Type B pancreatic cell (in vitro differentiated cells): ENCODE data around the gene USP24. TPM values are rescaled to one million over a fixed set of nuclear protein-coding genes. Genes with fewer than 3 reads are reported as not detected.
A peak's percentile ranks its signal among the peaks of the same experiment; 100 is the strongest.

Source experiments
- DNase-seq: peaks from one replicate; pipeline ENCODE4 v3.0.0; 2021; ENCODE audit warnings: mixed read lengths; ENCODE audit not compliant: unreplicated experiment; ENCODE audit errors: extremely low spot score
- H3K27ac Mint-ChIP-seq: 2 replicates; pipeline ENCODE4 v1.8.0; 2021; ENCODE audit warnings: mild to moderate bottlenecking, mixed read lengths
- H3K27me3 Mint-ChIP-seq: 2 replicates; pipeline ENCODE4 v1.8.0; 2021; ENCODE audit warnings: mixed read lengths
- H3K36me3 Mint-ChIP-seq: 2 replicates; pipeline ENCODE4 v1.8.0; 2021; ENCODE audit warnings: mixed read lengths
- H3K4me1 Mint-ChIP-seq: one replicate; pipeline ENCODE4 v1.8.0; 2021; ENCODE audit warnings: mixed read lengths; ENCODE audit not compliant: unreplicated experiment
- H3K4me3 Mint-ChIP-seq: 2 replicates; pipeline ENCODE4 v1.8.0; 2021; ENCODE audit warnings: mild to moderate bottlenecking, mixed read lengths
- H3K9me3 Mint-ChIP-seq: 2 replicates; pipeline ENCODE4 v1.8.0; 2021; ENCODE audit warnings: mixed read lengths
- CTCF ChIP-seq: fragments of 200-600 bp; sonication (generic); conservative IDR thresholded peaks from 2 replicates; pipeline ENCODE4 v1.5.0; 2021; ENCODE audit warnings: antibody characterized with exemption, mild to moderate bottlenecking
- total RNA-seq: library from RNA; stranded (reverse); gene quantifications from 2 replicates; pipeline ENCODE4 v1.2.1, GENCODE V29; 2021; ENCODE audit warnings: low replicate concordance

USP24 gene
- total RNA-seq, 1 donor from 2014 or later: 44.5 TPM

DNA sequence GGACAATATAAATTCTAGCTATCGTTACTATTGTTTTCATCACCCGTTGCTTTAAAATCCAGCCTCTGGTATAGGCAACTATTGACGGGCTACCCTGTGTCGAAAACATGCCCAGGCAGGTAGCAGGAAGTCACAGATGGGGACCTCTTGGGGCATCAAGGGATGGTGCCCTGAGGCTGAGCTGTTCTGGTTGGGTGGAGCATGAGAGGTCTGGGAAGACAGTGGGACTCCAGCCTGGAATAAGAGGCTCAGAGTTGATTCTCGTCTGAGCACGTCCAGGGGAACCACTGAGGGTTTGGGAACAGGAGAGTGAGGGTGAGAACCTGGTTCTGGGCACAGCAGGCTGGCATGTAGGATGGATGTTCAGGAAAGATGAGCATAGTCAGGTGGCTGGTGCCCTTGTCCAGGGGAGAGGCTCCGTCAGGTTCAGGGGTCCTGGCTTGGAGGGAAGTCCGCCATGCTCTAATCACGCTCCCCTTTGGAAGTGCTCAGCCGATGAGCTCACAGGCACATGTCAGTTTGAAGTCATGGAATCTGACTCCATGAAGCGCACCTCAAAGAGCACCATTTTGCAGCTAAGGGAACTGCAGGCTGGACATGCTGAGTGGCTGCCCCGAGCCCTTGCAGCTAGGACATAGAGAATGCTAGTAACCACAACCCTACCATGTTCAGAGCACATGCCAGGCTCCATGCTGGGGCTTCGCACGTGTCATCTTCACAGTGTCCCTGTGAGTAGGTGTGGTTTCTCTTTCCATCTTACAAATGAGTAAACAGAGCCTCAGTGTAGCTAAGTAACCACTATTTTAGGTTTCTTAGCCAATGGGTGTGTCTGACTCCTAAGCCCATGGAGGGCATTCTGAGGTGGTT, 154.8 kb downstream of the USP24 start:
- Mint-ChIP-seq H3K4me1 (no peaks in the 10 kb centered on the region), H3K4me3 (no peak overlapping the region), H3K27ac (no peak overlapping the region), H3K27me3 (no peaks in the 10 kb centered on the region), H3K9me3 (no peaks in the 10 kb centered on the region), H3K36me3 (no peaks in the 10 kb centered on the region)
- TF ChIP-seq CTCF: no peak
- no peak for DNase-seq

DNA sequence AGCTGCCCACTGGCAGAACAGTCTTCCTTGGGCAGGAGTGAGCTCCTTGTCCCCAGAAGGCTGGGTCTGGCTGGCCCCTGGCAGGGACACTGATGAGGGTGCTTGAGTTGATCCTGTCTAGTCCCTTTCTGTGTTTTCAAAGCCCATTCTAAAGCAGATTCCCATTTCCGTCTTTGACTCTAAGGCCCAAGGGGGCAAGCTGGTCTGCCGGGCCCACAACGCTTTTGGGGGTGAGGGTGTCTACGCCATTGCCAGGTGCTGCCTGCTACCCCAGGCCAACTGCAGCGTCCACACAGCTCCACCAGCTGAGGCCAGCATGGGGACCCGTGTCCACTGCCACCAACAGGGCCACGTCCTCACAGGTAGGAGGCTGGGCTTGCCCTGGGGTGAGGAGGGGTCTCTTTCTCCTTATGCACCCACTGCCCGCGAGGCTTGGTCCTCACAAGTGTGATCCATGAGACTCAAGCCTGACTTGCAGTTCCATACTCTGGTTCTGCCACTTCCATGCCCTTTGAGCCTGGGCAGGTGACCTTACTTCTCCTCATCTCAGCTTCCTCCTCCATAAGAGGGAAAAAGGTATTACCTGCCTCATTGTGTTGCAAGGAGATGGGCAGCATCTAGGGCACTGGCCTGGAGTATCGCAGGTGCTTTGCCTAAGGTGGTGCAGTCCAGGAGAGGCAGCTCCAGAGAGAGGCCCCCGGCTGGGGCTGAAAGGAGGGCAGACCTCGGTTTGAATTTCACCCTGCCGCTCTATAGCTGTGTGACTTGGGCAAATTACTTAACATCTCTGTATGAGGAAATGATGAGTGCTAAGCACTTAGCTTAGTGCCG, 155.6 kb downstream of the USP24 start:
- H3K4me1 Mint-ChIP-seq: no peaks in the 10 kb centered on the region
- H3K4me3 Mint-ChIP-seq: no peak overlapping the region
- no peak for TF ChIP-seq CTCF
- H3K27me3 Mint-ChIP-seq: no peaks in the 10 kb centered on the region
- no peak overlapping the region for H3K27ac Mint-ChIP-seq
- no peaks in the 10 kb centered on the region for H3K9me3 Mint-ChIP-seq
- H3K36me3 Mint-ChIP-seq: no peaks in the 10 kb centered on the region
- DNase-seq: no peak

- H3K27ac Mint-ChIP-seq: no peak overlapping the region
- no peaks in the 10 kb centered on the region for H3K4me1 Mint-ChIP-seq
- no peaks in the 10 kb centered on the region for H3K36me3 Mint-ChIP-seq
- H3K4me3 Mint-ChIP-seq: no peak overlapping the region
- TF ChIP-seq CTCF: no peak
- no peak for DNase-seq
- H3K27me3 Mint-ChIP-seq: no peaks in the 10 kb centered on the region
- no peaks in the 10 kb centered on the region for H3K9me3 Mint-ChIP-seq
These were observed 157.2 kb downstream of the USP24 start for GRCh38 chr1:55057956-55058298.

DNA sequence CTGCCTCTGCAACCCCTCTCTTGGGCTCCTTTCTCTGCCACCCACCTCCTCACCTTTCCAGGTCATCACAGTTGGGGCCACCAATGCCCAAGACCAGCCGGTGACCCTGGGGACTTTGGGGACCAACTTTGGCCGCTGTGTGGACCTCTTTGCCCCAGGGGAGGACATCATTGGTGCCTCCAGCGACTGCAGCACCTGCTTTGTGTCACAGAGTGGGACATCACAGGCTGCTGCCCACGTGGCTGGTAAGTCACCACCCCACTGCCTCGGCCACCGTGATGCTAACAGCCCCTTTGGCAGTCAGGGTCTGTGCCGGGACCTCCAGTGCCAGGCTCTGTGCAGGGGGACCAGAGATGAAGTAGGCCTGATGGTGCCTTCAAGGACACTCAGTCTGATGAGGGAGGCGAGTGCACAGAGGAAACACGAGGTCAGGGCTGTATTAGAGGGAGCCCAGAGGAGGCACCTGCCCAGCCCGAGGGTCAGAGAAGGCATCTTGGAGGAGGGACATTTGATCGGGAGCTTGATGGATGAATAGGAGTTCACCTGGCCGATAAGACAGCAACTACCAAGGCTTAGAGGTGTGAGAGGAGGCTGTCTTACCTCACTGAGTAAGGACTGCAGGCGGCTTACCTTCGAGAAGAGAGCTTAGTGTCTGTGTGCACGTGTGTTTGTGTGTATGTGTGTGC, 157.8 kb downstream of the USP24 start:
- H3K9me3 Mint-ChIP-seq: no peaks in the 10 kb centered on the region
- no peak overlapping the region for H3K4me3 Mint-ChIP-seq
- TF ChIP-seq CTCF: no peak
- no peaks in the 10 kb centered on the region for H3K36me3 Mint-ChIP-seq
- DNase-seq: no peak
- no peaks in the 10 kb centered on the region for H3K27me3 Mint-ChIP-seq
- H3K4me1 Mint-ChIP-seq: no peaks in the 10 kb centered on the region
- peak overlapping the region; percentile 26 for H3K27ac Mint-ChIP-seq

DNA sequence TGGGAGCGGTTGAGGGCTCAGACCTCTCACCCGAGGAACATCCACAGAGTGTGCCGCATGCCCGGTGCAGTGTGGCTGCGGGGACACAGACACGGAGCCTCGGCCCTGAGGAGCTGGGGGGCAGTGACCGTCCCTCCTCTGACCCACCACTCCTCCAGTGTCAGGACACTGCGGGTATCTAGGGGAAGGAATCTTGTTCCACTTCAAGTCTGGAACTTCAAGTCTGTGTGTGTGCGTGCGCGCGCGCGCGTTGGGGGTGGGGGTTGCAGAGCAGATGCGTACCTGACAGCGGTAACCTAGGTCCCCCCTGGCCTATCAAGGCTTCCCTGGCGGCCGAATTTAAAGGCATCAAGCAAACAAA, 158.6 kb downstream of the USP24 start:
- H3K4me3 Mint-ChIP-seq: no peak overlapping the region
- peak; percentile 45 for DNase-seq
- H3K27me3 Mint-ChIP-seq: no peaks in the 10 kb centered on the region
- no peak overlapping the region for H3K27ac Mint-ChIP-seq
- no peaks in the 10 kb centered on the region for H3K9me3 Mint-ChIP-seq
- H3K36me3 Mint-ChIP-seq: no peaks in the 10 kb centered on the region
- no peaks in the 10 kb centered on the region for H3K4me1 Mint-ChIP-seq
- no peak for TF ChIP-seq CTCF
